ENCODE data around the gene CSNK2B. TPM values are rescaled to one million over a fixed set of nuclear protein-coding genes. Genes with fewer than 3 reads are reported as not detected.

CSNK2B gene
- 100 to 1,000 TPM; 181 to 264 (median 206) TPM for total RNA-seq

- 1% methylated on average over 45 to 50 of the region's 63 CpGs for WGBS, 2 donors
- Histone ChIP-seq H3K36me3 (peaks cover 35 to 44% of the 10 kb centered on the region in 2 donors), H3K27ac (peak within 1 kb of the TSS; percentile 78 to 92 (median 91)), H3K27me3 (no peaks in the 10 kb centered on the region), H3K9me3 (no peaks in the 10 kb centered on the region), H3K4me1 (peaks cover 29 to 31% of the 10 kb centered on the region in 2 donors), H3K4me3 (replicated peaks in 1 of 3) (peak within 1 kb of the TSS; percentile 86 to 99 (median 94))
- peak; percentile 99 for DNase-seq
- intact Hi-C loops (cut with DNase I), result no loop called here
- TF ChIP-seq, protein P1, sequence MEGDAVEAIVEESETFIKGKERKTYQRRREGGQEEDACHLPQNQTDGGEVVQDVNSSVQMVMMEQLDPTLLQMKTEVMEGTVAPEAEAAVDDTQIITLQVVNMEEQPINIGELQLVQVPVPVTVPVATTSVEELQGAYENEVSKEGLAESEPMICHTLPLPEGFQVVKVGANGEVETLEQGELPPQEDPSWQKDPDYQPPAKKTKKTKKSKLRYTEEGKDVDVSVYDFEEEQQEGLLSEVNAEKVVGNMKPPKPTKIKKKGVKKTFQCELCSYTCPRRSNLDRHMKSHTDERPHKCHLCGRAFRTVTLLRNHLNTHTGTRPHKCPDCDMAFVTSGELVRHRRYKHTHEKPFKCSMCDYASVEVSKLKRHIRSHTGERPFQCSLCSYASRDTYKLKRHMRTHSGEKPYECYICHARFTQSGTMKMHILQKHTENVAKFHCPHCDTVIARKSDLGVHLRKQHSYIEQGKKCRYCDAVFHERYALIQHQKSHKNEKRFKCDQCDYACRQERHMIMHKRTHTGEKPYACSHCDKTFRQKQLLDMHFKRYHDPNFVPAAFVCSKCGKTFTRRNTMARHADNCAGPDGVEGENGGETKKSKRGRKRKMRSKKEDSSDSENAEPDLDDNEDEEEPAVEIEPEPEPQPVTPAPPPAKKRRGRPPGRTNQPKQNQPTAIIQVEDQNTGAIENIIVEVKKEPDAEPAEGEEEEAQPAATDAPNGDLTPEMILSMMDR (IDR thresholded peaks at IDR 0.05), result no peak
- TF ChIP-seq POLR2A (IDR thresholded peaks at IDR 0.05), result peak; percentile 53 to 81
Observed at GRCh38 chr6:31665501-31666336, at the start of gene CSNK2B. Gene CSNK2B, plus strand, starts transcription at chr6:31666080. Its CDS starts 752 bp downstream, at chr6:31666832.

DNA sequence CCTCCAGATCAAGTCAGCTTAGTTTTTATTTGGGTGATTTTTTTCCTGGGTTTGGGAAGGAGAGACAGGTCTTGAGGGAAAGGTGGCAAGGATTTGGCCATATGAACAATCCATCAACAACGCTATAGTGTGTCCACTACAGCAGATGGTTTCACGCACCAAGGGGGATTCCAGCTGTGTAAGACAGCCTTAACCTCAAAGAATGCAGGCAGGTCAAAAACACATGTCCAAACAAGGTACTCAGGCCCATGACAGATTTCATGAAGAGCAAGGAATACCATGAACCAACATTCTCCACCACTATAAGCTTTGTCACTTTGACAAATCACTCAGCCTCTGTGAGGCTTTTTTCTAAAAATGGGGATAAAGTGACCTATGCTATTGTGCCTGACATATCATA is 48.9 kb upstream of the CSNK2B start:
- H3K27me3 ChIP-seq, result no peaks in the 10 kb centered on the region
- no peak overlapping the region for H3K27ac ChIP-seq
- intact Hi-C loops (cut with DNase I), result no loop called here
- 91 to 98% methylated on average over 2 of the region's 2 CpGs for WGBS, 2 donors
- no peak for TF ChIP-seq POLR2A (IDR thresholded peaks at IDR 0.05)
- TF ChIP-seq, protein P1 (IDR thresholded peaks at IDR 0.05), result no peak
- no peak for DNase-seq
- H3K4me1 ChIP-seq, result peaks cover 5 to 7% of the 10 kb centered on the region in 2 donors
- H3K9me3 ChIP-seq, result no peaks in the 10 kb centered on the region
- no peaks in the 10 kb centered on the region for H3K36me3 ChIP-seq
- no peak overlapping the region for H3K4me3 ChIP-seq (replicated peaks in 1 of 3)

DNA sequence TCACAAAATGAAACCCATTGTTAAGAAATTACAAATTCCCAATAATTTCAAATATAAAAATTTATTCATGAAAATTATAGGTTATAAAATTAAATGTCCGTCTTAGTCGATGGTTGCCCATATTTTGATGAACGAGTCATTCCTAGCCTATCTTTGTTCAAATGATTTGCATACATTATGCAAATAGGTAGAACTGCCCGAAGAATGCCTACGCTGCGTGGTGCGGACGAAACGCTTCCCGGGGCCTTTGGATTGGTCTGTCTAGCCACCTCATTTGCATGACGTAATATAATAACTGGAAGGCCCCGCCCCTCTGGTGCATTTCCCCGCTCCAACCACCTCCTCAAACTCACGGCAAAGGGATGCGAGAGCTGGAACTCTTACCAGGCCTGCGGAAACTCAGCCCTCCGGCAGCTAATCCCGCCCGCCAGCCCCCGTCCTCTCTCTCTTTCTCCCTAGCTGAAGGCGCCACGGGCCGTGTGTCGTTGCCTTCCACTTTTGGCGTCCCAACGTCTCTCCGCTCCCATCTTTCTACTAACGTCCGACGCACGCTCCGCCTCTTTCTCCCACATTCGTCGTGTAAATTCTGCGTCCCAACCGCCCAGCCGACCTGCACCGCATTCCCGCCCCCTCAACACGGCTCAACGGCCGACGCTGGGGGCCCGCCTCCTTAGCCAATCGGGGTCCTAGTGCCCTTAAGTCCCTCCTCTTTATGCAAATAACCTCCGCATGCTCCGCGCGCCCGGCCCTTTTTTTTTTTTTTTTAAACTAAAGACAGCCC is 45.9 kb upstream of the CSNK2B start:
- Histone ChIP-seq H3K27ac (peak overlapping the region; percentile 97 to 99 (median 97)), H3K27me3 (no peaks in the 10 kb centered on the region), H3K4me1 (peaks cover 9 to 12% of the 10 kb centered on the region in 2 donors), H3K9me3 (no peaks in the 10 kb centered on the region), H3K4me3 (replicated peaks in 1 of 3) (peak overlapping the region; percentile 6 to 42 (median 19)), H3K36me3 (peaks cover 11 to 17% of the 10 kb centered on the region in 2 donors)
- peak; percentile 99 for DNase-seq
- TF ChIP-seq, protein P1 (IDR thresholded peaks at IDR 0.05), result peak in 1 of 6 experiments; percentile 10
- peak; percentile 76 to 94 for TF ChIP-seq POLR2A (IDR thresholded peaks at IDR 0.05)
- 0% methylated on average over 50 of the region's 50 CpGs for WGBS, 2 donors
- intact Hi-C loops (cut with DNase I), result no loop called here

GRCh38 chr6:31620586-31621319 is 45.1 kb upstream of the CSNK2B start, which contains the start of gene PRRC2A:
Gene PRRC2A, plus strand, starts transcription at chr6:31620715. Its CDS starts 2,075 bp downstream, at chr6:31622790.
- WGBS, 2 donors, result 1 to 2% methylated on average over 31 to 37 of the region's 67 CpGs

More at GRCh38 chr6:31620586-31621319, 45.1 kb upstream of the CSNK2B start, which contains the start of gene PRRC2A:
- H3K4me1 ChIP-seq, result peaks cover 9 to 12% of the 10 kb centered on the region in 2 donors
- H3K9me3 ChIP-seq, result no peaks in the 10 kb centered on the region
- peak within 1 kb of the TSS; percentile 37 to 93 (median 51) for H3K4me3 ChIP-seq (replicated peaks in 1 of 3)
- DNase-seq, result peak in 1 of 2 donors; percentile 78
- peaks cover 19 to 24% of the 10 kb centered on the region in 2 donors for H3K36me3 ChIP-seq
- H3K27me3 ChIP-seq, result no peaks in the 10 kb centered on the region
- intact Hi-C loops (cut with DNase I), result no loop called here
- TF ChIP-seq, protein P1 (IDR thresholded peaks at IDR 0.05), result no peak
- TF ChIP-seq POLR2A (IDR thresholded peaks at IDR 0.05), result peak in 1 of 2 donors; percentile 48
- H3K27ac ChIP-seq, result peak within 1 kb of the TSS; percentile 97 to 99 (median 97)

All from thyroid gland (tissue), 4 donors.